Chondrocyte (in vitro differentiated cells): ENCODE measurements around the gene PROB1. TPM values are rescaled to one million over a fixed set of nuclear protein-coding genes. Genes with fewer than 3 reads are reported as not detected.

Experiments used
- DNase-seq: peaks from one replicate; pipeline ENCODE4 v3.0.0; 2021; ENCODE audit warnings: mixed read lengths, low spot score
- H3K27ac Mint-ChIP-seq: one replicate; pipeline ENCODE4 v1.8.0; 2021; ENCODE audit warnings: mild to moderate bottlenecking, moderate library complexity, mixed read lengths; ENCODE audit not compliant: unreplicated experiment
- H3K27me3 Mint-ChIP-seq: 2 replicates; pipeline ENCODE4 v1.8.0; 2021; ENCODE audit warnings: low read depth, mixed read lengths
- H3K36me3 Mint-ChIP-seq: 2 replicates; pipeline ENCODE4 v1.8.0; 2021; ENCODE audit warnings: low read depth, mixed read lengths
- H3K4me1 Mint-ChIP-seq: 2 replicates; pipeline ENCODE4 v1.8.0; 2021; ENCODE audit warnings: low read depth, mild to moderate bottlenecking, mixed read lengths
- H3K4me3 Mint-ChIP-seq: one replicate; pipeline ENCODE4 v1.8.0; 2021; ENCODE audit warnings: mild to moderate bottlenecking, moderate library complexity, mixed read lengths; ENCODE audit not compliant: unreplicated experiment
- H3K9me3 Mint-ChIP-seq: 2 replicates; pipeline ENCODE4 v1.8.0; 2021; ENCODE audit warnings: low read depth, mixed read lengths
- CTCF ChIP-seq: fragments of 200-600 bp; sonication (generic); IDR thresholded peaks from 2 replicates; pipeline ENCODE4 v1.5.0; 2021; ENCODE audit warnings: antibody characterized with exemption, mild to moderate bottlenecking, moderate library complexity
- total RNA-seq: library from RNA; stranded (reverse); gene quantifications from 3 replicates; pipeline ENCODE4 v1.2.1, GENCODE V29; 2021

The PROB1 gene
- total RNA-seq, 1 donor from 2014 or later: 2.3 TPM

DNA sequence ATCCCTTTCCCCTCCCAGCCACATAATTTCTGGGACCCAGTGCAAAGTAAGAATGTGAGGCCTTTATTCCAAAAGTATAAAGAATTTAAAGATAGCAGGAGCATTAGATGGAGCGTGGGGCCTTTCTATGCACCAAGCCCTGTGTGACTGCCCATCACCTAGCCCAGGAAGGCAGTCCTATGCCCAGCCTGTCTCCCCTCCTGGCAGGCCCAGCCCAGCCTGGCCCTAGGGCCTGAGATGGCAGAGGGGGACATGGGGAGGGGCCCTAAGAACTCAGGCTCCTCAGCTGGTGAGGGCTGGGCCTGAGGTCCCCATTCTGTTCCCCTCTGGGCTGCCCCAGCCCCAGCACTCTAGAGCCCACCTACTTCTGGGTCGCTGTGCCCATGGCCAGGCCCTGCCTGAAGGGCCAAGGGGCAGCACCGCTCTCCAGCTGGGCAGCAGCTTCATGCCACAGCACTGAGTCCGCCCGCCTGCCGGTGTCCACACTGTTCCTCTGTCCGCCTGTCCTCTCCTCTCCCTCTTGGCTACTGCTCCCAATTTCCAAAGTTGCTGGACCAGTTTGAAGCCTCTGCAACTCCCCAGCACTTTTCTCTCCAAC lies 10.8 kb downstream of the PROB1 start:
- Mint-ChIP-seq H3K27me3 (no peaks in the 10 kb centered on the region), H3K36me3 (no peaks in the 10 kb centered on the region), H3K27ac (no peak overlapping the region), H3K4me1 (peaks cover 5% of the 10 kb centered on the region), H3K9me3 (no peaks in the 10 kb centered on the region), H3K4me3 (no peak overlapping the region)
- no peak for TF ChIP-seq CTCF
- peak; percentile 84 for DNase-seq

GRCh38 chr5:139383275-139383992 lies 11.5 kb downstream of the PROB1 start, which contains the start of gene SLC23A1:
SLC23A1 (minus strand) TSS chr5:139383297; CDS start chr5:139383253, 44 bp downstream.
- Mint-ChIP-seq H3K4me3 (no peak within 1 kb of the TSS), H3K9me3 (no peaks in the 10 kb centered on the region), H3K36me3 (no peaks in the 10 kb centered on the region), H3K4me1 (peaks cover 5% of the 10 kb centered on the region), H3K27ac (no peak within 1 kb of the TSS), H3K27me3 (no peaks in the 10 kb centered on the region)
- peak; percentile 28 for DNase-seq
- TF ChIP-seq CTCF: no peak

- H3K36me3 Mint-ChIP-seq: no peaks in the 10 kb centered on the region
- no peak for TF ChIP-seq CTCF
- DNase-seq: no peak
- H3K9me3 Mint-ChIP-seq: no peaks in the 10 kb centered on the region
- no peaks in the 10 kb centered on the region for H3K27me3 Mint-ChIP-seq
- no peak overlapping the region for H3K4me3 Mint-ChIP-seq
- H3K4me1 Mint-ChIP-seq: no peaks in the 10 kb centered on the region
- H3K27ac Mint-ChIP-seq: no peak overlapping the region
Observed at GRCh38 chr5:139382807-139383206, 12.1 kb downstream of the PROB1 start.

GRCh38 chr5:139381837-139382761 lies 12.8 kb downstream of the PROB1 start:
- H3K36me3 Mint-ChIP-seq: no peaks in the 10 kb centered on the region
- TF ChIP-seq CTCF: no peak
- no peaks in the 10 kb centered on the region for H3K27me3 Mint-ChIP-seq
- peak; percentile 79 for DNase-seq
- H3K4me1 Mint-ChIP-seq: no peaks in the 10 kb centered on the region
- no peak overlapping the region for H3K4me3 Mint-ChIP-seq
- H3K9me3 Mint-ChIP-seq: no peaks in the 10 kb centered on the region
- H3K27ac Mint-ChIP-seq: no peak overlapping the region
